GM23338 (cell line): ENCODE data around the gene HDHD3.

Source experiments
- CREB1 ChIP-seq: fragments of 250-450 bp; sonication (Bioruptor Pico); IDR thresholded peaks from 2 replicates; pipeline ENCODE4 v1.5.0; 2020; ENCODE audit warnings: low read depth, mild to moderate bottlenecking, moderate library complexity
- EZH2 ChIP-seq: fragments of 200-600 bp; sonication (generic); IDR thresholded peaks from one replicate; pipeline ENCODE4 v1.8.0; 2017; ENCODE audit warnings: antibody characterized with exemption, mild to moderate bottlenecking, low read depth; ENCODE audit not compliant: unreplicated experiment
- EZH2phosphoT487 ChIP-seq: fragments of 200-600 bp; sonication (generic); IDR thresholded peaks from one replicate; pipeline ENCODE4 v1.8.1; 2018; ENCODE audit warnings: antibody characterized with exemption; ENCODE audit not compliant: unreplicated experiment
- JUNB ChIP-seq: IDR thresholded peaks from one replicate; pipeline ENCODE4 v1.6.1; 2016; ENCODE audit warnings: antibody characterized with exemption; ENCODE audit not compliant: unreplicated experiment
- NANOG ChIP-seq: IDR thresholded peaks from 2 replicates; pipeline ENCODE4 v1.6.1; 2016; ENCODE audit warnings: antibody characterized with exemption, borderline replicate concordance
- POLR2AphosphoS5 ChIP-seq: IDR thresholded peaks from 2 replicates; pipeline ENCODE4 v1.6.1; 2016; ENCODE audit warnings: antibody characterized with exemption, low read depth
- STAT1 ChIP-seq: IDR thresholded peaks from one replicate; pipeline ENCODE4 v1.6.1; 2016; ENCODE audit warnings: antibody characterized with exemption; ENCODE audit not compliant: unreplicated experiment
- ZNF114 ChIP-seq: fragments of 250-450 bp; sonication (Bioruptor Pico); IDR thresholded peaks from 2 replicates; pipeline ENCODE4 v1.5.0; 2020; ENCODE audit warnings: mild to moderate bottlenecking, moderate library complexity
- ZNF331 ChIP-seq: fragments of 250-450 bp; sonication (Bioruptor Pico); IDR thresholded peaks from 2 replicates; pipeline ENCODE4 v1.5.0; 2020; ENCODE audit warnings: low read depth, mild to moderate bottlenecking, moderate library complexity
- TF ChIP-seq, protein P1 (sequence below), 2 experiments: fragments of 200-600 bp in 1 of 2; sonication (generic) in 1 of 2; conservative IDR thresholded peaks; 2 replicates each; pipeline versions ENCODE4 v1.5.1 to v1.6.1; 2016 to 2017; ENCODE audit warnings: antibody characterized with exemption in 2 of 2, low read depth in 2 of 2, mild to moderate bottlenecking in 2 of 2, moderate library complexity in 1 of 2
- TF ChIP-seq, protein P2 (sequence below): IDR thresholded peaks from one replicate; pipeline ENCODE4 v1.6.1; 2018; ENCODE audit warnings: antibody characterized with exemption; ENCODE audit not compliant: unreplicated experiment
- TF ChIP-seq, protein P3 (sequence below): fragments of 250-450 bp; sonication (Bioruptor Pico); IDR thresholded peaks from 2 replicates; pipeline ENCODE4 v1.5.0; 2020; ENCODE audit warnings: mild to moderate bottlenecking, moderate library complexity
- TF ChIP-seq, protein P4 (sequence below): IDR thresholded peaks from 2 replicates; pipeline ENCODE4 v1.6.1; 2016; ENCODE audit warnings: antibody characterized with exemption

DNA sequence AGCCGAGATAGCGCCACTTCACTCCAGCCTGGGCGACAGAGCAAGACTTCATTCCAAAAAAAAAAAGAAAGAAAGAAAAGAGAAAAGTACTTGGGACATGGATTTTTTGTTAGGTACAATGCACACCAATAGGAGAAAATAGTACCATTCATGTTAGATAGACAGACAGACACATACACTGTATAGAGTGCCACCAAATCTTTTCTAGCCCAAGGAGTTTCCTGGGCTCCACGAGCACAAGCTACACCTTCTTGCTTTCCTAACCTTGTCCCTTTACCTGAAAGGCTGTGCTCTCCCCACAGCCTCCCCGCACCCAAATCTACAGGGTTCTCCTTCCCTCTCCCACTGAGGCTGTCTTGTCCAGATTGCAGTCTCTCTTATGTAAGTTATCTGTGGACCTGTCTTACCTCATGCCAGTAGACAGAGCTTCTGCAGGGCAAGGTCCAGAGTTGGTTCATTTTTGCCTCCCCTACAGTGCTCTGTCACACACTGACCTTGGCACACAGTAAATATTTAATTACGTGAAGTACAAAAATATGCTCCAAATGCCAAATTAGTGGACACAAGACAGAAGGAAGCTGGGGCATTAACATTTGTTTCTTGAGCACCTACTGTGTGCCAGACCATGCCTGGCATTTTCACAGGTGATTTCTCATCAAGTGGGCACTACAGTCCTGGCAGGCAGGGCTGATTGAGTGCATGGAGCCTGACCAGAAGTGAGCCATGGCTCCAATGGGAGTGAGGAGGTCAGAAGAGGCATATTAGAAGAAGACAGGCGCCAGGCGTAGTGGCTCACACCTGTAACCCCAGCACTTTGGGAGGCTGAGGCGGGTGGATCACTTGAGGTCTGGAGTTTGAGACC is 18.4 kb upstream of the HDHD3 start:
- TF ChIP-seq EZH2phosphoT487 (no peak), EZH2 (no peak), ZNF331 (CRISPR knock-in tag) (no peak), POLR2AphosphoS5 (no peak), CREB1 (no peak), NANOG (no peak), JUNB (no peak), STAT1 (no peak), ZNF114 (CRISPR knock-in tag) (no peak)
- TF ChIP-seq, protein P1, sequence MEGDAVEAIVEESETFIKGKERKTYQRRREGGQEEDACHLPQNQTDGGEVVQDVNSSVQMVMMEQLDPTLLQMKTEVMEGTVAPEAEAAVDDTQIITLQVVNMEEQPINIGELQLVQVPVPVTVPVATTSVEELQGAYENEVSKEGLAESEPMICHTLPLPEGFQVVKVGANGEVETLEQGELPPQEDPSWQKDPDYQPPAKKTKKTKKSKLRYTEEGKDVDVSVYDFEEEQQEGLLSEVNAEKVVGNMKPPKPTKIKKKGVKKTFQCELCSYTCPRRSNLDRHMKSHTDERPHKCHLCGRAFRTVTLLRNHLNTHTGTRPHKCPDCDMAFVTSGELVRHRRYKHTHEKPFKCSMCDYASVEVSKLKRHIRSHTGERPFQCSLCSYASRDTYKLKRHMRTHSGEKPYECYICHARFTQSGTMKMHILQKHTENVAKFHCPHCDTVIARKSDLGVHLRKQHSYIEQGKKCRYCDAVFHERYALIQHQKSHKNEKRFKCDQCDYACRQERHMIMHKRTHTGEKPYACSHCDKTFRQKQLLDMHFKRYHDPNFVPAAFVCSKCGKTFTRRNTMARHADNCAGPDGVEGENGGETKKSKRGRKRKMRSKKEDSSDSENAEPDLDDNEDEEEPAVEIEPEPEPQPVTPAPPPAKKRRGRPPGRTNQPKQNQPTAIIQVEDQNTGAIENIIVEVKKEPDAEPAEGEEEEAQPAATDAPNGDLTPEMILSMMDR (conservative IDR thresholded peaks at IDR 0.05; ENCODE audit: low read depth in 2 of 2), result no peak
- TF ChIP-seq, protein P2, sequence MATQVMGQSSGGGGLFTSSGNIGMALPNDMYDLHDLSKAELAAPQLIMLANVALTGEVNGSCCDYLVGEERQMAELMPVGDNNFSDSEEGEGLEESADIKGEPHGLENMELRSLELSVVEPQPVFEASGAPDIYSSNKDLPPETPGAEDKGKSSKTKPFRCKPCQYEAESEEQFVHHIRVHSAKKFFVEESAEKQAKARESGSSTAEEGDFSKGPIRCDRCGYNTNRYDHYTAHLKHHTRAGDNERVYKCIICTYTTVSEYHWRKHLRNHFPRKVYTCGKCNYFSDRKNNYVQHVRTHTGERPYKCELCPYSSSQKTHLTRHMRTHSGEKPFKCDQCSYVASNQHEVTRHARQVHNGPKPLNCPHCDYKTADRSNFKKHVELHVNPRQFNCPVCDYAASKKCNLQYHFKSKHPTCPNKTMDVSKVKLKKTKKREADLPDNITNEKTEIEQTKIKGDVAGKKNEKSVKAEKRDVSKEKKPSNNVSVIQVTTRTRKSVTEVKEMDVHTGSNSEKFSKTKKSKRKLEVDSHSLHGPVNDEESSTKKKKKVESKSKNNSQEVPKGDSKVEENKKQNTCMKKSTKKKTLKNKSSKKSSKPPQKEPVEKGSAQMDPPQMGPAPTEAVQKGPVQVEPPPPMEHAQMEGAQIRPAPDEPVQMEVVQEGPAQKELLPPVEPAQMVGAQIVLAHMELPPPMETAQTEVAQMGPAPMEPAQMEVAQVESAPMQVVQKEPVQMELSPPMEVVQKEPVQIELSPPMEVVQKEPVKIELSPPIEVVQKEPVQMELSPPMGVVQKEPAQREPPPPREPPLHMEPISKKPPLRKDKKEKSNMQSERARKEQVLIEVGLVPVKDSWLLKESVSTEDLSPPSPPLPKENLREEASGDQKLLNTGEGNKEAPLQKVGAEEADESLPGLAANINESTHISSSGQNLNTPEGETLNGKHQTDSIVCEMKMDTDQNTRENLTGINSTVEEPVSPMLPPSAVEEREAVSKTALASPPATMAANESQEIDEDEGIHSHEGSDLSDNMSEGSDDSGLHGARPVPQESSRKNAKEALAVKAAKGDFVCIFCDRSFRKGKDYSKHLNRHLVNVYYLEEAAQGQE, result no peak
- TF ChIP-seq, protein P3, sequence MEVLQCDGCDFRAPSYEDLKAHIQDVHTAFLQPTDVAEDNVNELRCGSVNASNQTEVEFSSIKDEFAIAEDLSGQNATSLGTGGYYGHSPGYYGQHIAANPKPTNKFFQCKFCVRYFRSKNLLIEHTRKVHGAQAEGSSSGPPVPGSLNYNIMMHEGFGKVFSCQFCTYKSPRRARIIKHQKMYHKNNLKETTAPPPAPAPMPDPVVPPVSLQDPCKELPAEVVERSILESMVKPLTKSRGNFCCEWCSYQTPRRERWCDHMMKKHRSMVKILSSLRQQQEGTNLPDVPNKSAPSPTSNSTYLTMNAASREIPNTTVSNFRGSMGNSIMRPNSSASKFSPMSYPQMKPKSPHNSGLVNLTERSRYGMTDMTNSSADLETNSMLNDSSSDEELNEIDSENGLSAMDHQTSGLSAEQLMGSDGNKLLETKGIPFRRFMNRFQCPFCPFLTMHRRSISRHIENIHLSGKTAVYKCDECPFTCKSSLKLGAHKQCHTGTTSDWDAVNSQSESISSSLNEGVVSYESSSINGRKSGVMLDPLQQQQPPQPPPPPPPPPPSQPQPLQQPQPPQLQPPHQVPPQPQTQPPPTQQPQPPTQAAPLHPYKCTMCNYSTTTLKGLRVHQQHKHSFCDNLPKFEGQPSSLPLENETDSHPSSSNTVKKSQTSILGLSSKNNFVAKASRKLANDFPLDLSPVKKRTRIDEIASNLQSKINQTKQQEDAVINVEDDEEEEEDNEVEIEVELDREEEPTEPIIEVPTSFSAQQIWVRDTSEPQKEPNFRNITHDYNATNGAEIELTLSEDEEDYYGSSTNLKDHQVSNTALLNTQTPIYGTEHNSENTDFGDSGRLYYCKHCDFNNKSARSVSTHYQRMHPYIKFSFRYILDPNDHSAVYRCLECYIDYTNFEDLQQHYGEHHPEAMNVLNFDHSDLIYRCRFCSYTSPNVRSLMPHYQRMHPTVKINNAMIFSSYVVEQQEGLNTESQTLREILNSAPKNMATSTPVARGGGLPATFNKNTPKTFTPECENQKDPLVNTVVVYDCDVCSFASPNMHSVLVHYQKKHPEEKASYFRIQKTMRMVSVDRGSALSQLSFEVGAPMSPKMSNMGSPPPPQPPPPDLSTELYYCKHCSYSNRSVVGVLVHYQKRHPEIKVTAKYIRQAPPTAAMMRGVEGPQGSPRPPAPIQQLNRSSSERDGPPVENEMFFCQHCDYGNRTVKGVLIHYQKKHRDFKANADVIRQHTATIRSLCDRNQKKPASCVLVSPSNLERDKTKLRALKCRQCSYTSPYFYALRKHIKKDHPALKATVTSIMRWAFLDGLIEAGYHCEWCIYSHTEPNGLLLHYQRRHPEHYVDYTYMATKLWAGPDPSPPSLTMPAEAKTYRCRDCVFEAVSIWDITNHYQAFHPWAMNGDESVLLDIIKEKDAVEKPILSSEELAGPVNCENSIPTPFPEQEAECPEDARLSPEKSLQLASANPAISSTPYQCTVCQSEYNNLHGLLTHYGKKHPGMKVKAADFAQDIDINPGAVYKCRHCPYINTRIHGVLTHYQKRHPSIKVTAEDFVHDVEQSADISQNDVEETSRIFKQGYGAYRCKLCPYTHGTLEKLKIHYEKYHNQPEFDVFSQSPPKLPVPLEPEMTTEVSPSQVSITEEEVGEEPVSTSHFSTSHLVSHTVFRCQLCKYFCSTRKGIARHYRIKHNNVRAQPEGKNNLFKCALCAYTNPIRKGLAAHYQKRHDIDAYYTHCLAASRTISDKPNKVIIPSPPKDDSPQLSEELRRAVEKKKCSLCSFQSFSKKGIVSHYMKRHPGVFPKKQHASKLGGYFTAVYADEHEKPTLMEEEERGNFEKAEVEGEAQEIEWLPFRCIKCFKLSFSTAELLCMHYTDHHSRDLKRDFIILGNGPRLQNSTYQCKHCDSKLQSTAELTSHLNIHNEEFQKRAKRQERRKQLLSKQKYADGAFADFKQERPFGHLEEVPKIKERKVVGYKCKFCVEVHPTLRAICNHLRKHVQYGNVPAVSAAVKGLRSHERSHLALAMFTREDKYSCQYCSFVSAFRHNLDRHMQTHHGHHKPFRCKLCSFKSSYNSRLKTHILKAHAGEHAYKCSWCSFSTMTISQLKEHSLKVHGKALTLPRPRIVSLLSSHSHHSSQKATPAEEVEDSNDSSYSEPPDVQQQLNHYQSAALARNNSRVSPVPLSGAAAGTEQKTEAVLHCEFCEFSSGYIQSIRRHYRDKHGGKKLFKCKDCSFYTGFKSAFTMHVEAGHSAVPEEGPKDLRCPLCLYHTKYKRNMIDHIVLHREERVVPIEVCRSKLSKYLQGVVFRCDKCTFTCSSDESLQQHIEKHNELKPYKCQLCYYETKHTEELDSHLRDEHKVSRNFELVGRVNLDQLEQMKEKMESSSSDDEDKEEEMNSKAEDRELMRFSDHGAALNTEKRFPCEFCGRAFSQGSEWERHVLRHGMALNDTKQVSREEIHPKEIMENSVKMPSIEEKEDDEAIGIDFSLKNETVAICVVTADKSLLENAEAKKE (CRISPR knock-in tag), result no peak
- TF ChIP-seq, protein P4, sequence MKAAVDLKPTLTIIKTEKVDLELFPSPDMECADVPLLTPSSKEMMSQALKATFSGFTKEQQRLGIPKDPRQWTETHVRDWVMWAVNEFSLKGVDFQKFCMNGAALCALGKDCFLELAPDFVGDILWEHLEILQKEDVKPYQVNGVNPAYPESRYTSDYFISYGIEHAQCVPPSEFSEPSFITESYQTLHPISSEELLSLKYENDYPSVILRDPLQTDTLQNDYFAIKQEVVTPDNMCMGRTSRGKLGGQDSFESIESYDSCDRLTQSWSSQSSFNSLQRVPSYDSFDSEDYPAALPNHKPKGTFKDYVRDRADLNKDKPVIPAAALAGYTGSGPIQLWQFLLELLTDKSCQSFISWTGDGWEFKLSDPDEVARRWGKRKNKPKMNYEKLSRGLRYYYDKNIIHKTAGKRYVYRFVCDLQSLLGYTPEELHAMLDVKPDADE, result no peak
